Panc1 (cell line): Measurements from ENCODE around the gene MUC2. TPM values are rescaled to one million over a fixed set of nuclear protein-coding genes. Genes with fewer than 3 reads are reported as not detected.
A peak's percentile ranks its signal among the peaks of the same experiment; 100 is the strongest.

Experiments used
- ATAC-seq: fragments of 200-7000 bp; cut with Tn5 transposase; 2 replicates; pipeline ENCODE4 v1.9.1; 2020; ENCODE audit warnings: mild to moderate bottlenecking, moderate library complexity
- BruUV-seq: library from RNA; stranded (reverse); fragments of 400-500 nt; replicated peaks from 2 replicates; lab custom pipeline; 2021; lab: Mats Ljungman, UMichigan
- CTCF ChIA-PET: fragments of 300-600 bp; sonication (Branson Sonifier 250); formaldehyde crosslinking; loops from one replicate; lab custom pipeline; 2022; ENCODE audit warnings: antibody characterized with exemption; lab: Charles Lee
- POLR2A ChIA-PET: fragments of 300-600 bp; sonication (Branson Sonifier 250); formaldehyde crosslinking; loops from one replicate; lab custom pipeline; 2022; ENCODE audit warnings: antibody characterized with exemption; lab: Charles Lee
- DNase-seq: peaks from one replicate; pipeline ENCODE4 v3.0.0-alpha.2; 2010; ENCODE audit warnings: low read depth, low spot score
- H3K27ac ChIP-seq: 2 replicates; pipeline ENCODE4 v1.5.1; 2011; ENCODE audit warnings: mild to moderate bottlenecking, low read length, inconsistent platforms
- H3K27me3 ChIP-seq: fragments of 200-500 bp; sonication (Bioruptor generic); 2 replicates; pipeline ENCODE4 v1.6.0; 2014; ENCODE audit warnings: low read length, inconsistent platforms; ENCODE audit not compliant: control insufficient read depth, insufficient read depth
- H3K36me3 ChIP-seq: fragments of 200-500 bp; sonication (Bioruptor generic); 2 replicates; pipeline ENCODE4 v1.5.1; 2014; ENCODE audit warnings: inconsistent platforms, mild to moderate bottlenecking, low read length, moderate library complexity; ENCODE audit not compliant: control insufficient read depth, insufficient read depth
- H3K4me1 ChIP-seq: 2 replicates; pipeline ENCODE4 v1.5.1; 2011; ENCODE audit warnings: inconsistent platforms, mild to moderate bottlenecking, low read length, moderate library complexity; ENCODE audit not compliant: control insufficient read depth, insufficient read depth
- H3K4me3 ChIP-seq, 2 experiments: 2 replicates each; pipeline ENCODE4 v1.5.1; 2011 to 2012; ENCODE audit warnings: low read depth in 2 of 2, low read length in 2 of 2, mild to moderate bottlenecking in 2 of 2, inconsistent platforms in 1 of 2, moderate library complexity in 1 of 2
- H3K9me3 ChIP-seq: fragments of 200-500 bp; sonication (Bioruptor generic); 2 replicates; pipeline ENCODE4 v1.5.1; 2014; ENCODE audit warnings: low read depth, mild to moderate bottlenecking, inconsistent platforms, low read length, moderate library complexity; ENCODE audit not compliant: control insufficient read depth, insufficient read depth
- POLR2AphosphoS5 ChIP-seq: IDR thresholded peaks from 2 replicates; pipeline ENCODE4 v1.6.1; 2012; ENCODE audit warnings: mild to moderate bottlenecking, low read depth, low read length, moderate library complexity
- SIN3A ChIP-seq: IDR thresholded peaks from 2 replicates; pipeline ENCODE4 v1.6.1; 2012; ENCODE audit warnings: low read depth, mild to moderate bottlenecking, low read length, moderate library complexity, borderline replicate concordance; ENCODE audit not compliant: insufficient read depth
- TCF7L2 ChIP-seq: IDR thresholded peaks from 2 replicates; pipeline ENCODE4 v1.6.1; 2011; ENCODE audit warnings: mild to moderate bottlenecking, low read depth, low read length, inconsistent platforms
- in situ Hi-C: cut with HindIII; loops from 2 replicates; pipeline ENCODE4 v1.10.0; 2016; ENCODE audit warnings: low sequenced_read_pairs, low pct_unique_long_range_greater_than_20kb
- intact Hi-C: fragments of 100-400 bp; cut with micrococcal nuclease; formaldehyde crosslinking; loops from one replicate; pipeline ENCODE4 v1.10.0; 2022; ENCODE audit not compliant: unreplicated experiment
- total RNA-seq: library from RNA; stranded (reverse); gene quantifications from one replicate; pipeline ENCODE4 v1.2.1, GENCODE V29; 2021; ENCODE audit not compliant: unreplicated experiment
- TF ChIP-seq, protein P1 (sequence below): fragments of 450-650 bp; IDR thresholded peaks from 2 replicates; pipeline ENCODE4 v1.5.1; 2017; ENCODE audit warnings: mild to moderate bottlenecking
- TF ChIP-seq, protein P2 (sequence below), 2 experiments: IDR thresholded peaks; 2 replicates each; pipeline ENCODE4 v1.6.1; 2011 to 2012; ENCODE audit warnings: low read depth in 2 of 2, control low read depth in 1 of 2, low read length in 1 of 2, mild to moderate bottlenecking in 1 of 2, moderate library complexity in 1 of 2; ENCODE audit not compliant: insufficient read depth in 1 of 2

MUC2 gene
- total RNA-seq, 1 experiment from 2014 or later: 0.08 TPM

- CTCF ChIA-PET: no interaction called here
- no peaks in the 10 kb centered on the region for H3K4me1 ChIP-seq
- intact Hi-C loops (no loop called here), in situ Hi-C loops (no loop called here)
- no TSS peak for BruUV-seq
- no peaks in the 10 kb centered on the region; the same call in 1 of the 2 replicates for H3K27me3 ChIP-seq
- H3K9me3 ChIP-seq: no peaks in the 10 kb centered on the region
- DNase-seq: no peak
- 0 out of 2 replicates have a peak, but pooled peaks have one; percentile 19 for ATAC-seq
- POLR2A ChIA-PET: no interaction called here
- no peaks in the 10 kb centered on the region for H3K36me3 ChIP-seq
- no peak for TF ChIP-seq TCF7L2
- TF ChIP-seq, protein P1, sequence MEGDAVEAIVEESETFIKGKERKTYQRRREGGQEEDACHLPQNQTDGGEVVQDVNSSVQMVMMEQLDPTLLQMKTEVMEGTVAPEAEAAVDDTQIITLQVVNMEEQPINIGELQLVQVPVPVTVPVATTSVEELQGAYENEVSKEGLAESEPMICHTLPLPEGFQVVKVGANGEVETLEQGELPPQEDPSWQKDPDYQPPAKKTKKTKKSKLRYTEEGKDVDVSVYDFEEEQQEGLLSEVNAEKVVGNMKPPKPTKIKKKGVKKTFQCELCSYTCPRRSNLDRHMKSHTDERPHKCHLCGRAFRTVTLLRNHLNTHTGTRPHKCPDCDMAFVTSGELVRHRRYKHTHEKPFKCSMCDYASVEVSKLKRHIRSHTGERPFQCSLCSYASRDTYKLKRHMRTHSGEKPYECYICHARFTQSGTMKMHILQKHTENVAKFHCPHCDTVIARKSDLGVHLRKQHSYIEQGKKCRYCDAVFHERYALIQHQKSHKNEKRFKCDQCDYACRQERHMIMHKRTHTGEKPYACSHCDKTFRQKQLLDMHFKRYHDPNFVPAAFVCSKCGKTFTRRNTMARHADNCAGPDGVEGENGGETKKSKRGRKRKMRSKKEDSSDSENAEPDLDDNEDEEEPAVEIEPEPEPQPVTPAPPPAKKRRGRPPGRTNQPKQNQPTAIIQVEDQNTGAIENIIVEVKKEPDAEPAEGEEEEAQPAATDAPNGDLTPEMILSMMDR: no peak
- TF ChIP-seq POLR2AphosphoS5: no peak
- no peak for TF ChIP-seq SIN3A
- TF ChIP-seq, protein P2, sequence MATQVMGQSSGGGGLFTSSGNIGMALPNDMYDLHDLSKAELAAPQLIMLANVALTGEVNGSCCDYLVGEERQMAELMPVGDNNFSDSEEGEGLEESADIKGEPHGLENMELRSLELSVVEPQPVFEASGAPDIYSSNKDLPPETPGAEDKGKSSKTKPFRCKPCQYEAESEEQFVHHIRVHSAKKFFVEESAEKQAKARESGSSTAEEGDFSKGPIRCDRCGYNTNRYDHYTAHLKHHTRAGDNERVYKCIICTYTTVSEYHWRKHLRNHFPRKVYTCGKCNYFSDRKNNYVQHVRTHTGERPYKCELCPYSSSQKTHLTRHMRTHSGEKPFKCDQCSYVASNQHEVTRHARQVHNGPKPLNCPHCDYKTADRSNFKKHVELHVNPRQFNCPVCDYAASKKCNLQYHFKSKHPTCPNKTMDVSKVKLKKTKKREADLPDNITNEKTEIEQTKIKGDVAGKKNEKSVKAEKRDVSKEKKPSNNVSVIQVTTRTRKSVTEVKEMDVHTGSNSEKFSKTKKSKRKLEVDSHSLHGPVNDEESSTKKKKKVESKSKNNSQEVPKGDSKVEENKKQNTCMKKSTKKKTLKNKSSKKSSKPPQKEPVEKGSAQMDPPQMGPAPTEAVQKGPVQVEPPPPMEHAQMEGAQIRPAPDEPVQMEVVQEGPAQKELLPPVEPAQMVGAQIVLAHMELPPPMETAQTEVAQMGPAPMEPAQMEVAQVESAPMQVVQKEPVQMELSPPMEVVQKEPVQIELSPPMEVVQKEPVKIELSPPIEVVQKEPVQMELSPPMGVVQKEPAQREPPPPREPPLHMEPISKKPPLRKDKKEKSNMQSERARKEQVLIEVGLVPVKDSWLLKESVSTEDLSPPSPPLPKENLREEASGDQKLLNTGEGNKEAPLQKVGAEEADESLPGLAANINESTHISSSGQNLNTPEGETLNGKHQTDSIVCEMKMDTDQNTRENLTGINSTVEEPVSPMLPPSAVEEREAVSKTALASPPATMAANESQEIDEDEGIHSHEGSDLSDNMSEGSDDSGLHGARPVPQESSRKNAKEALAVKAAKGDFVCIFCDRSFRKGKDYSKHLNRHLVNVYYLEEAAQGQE (IDR thresholded peaks at IDR 0.05; ENCODE audit: insufficient read depth in 1 of 2, low read depth in 2 of 2, low read length in 1 of 2): no peak
- H3K27ac ChIP-seq: no peak overlapping the region
- H3K4me3 ChIP-seq: no peak overlapping the region
Measured at GRCh38 chr11:1084561-1085439, 10.1 kb downstream of the MUC2 start.

- in situ Hi-C loops: no loop called here
- BruUV-seq: no TSS peak
- intact Hi-C loops: no loop called here
- peak; percentile 63 for ATAC-seq
- POLR2A ChIA-PET: interaction anchor here (0.7 kb wide), 1 partner anchor 267 kb away, joined by 5 read pairs; no protein-coding TSS in a partner anchor
- no peaks in the 10 kb centered on the region; the same call in 1 of the 2 replicates for H3K27me3 ChIP-seq
- TF ChIP-seq, protein P2 (IDR thresholded peaks at IDR 0.05; ENCODE audit: insufficient read depth in 1 of 2, low read depth in 2 of 2, low read length in 1 of 2): no peak
- H3K4me1 ChIP-seq: no peaks in the 10 kb centered on the region
- H3K9me3 ChIP-seq: no peaks in the 10 kb centered on the region
- no peak overlapping the region for H3K27ac ChIP-seq
- H3K36me3 ChIP-seq: no peaks in the 10 kb centered on the region
- CTCF ChIA-PET: no interaction called here
- H3K4me3 ChIP-seq: no peak overlapping the region
- no peak for DNase-seq
Measured at GRCh38 chr11:1085440-1086170, 10.9 kb downstream of the MUC2 start.
